NB4 (cell line): ENCODE data around the gene MTAP.

Experiments
- DNase-seq: peaks from one replicate; pipeline ENCODE4 v3.0.0; 2010; ENCODE audit warnings: low read depth
- H3K4me3 ChIP-seq: one replicate; pipeline ENCODE4 v1.5.1; 2011; ENCODE audit warnings: mild to moderate bottlenecking, low read depth, low read length, moderate library complexity
- CTCF ChIP-seq: IDR thresholded peaks from one replicate; pipeline ENCODE4 v1.5.1; 2012; ENCODE audit warnings: low read depth, low read length
- MYC ChIP-seq: IDR thresholded peaks from 2 replicates; pipeline ENCODE4 v1.6.1; 2011; ENCODE audit warnings: low read depth, low read length
- POLR2A ChIP-seq: IDR thresholded peaks from 2 replicates; pipeline ENCODE4 v1.6.1; 2011; ENCODE audit warnings: mild to moderate bottlenecking; ENCODE audit not compliant: insufficient read length; ENCODE audit errors: extremely low read depth
- TF ChIP-seq, protein P1 (sequence below): IDR thresholded peaks from 2 replicates; pipeline ENCODE4 v1.6.1; 2011; ENCODE audit warnings: low read depth, low read length

MTAP gene

DNA sequence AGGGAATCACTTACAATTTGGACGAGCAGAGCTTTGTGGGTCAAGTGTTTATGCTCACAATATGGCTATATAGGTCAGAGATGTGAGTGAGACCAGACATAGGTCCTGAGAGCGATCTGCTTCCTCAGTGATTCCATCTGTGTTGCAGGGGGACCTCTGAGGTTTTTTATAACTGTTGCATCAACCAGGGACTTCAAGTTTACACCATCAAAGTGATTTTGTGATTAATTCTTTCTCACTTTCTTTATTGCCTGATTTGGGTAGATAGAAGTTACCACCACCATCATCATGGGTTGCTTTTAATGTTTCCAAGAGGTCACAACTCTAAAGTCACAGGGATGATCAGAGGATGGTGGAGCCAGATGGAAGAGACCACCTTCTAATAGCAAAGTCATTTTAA is 7.0 kb upstream of the MTAP start:
- TF ChIP-seq, protein P1, sequence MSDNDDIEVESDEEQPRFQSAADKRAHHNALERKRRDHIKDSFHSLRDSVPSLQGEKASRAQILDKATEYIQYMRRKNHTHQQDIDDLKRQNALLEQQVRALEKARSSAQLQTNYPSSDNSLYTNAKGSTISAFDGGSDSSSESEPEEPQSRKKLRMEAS, result no peak
- TF ChIP-seq CTCF (no peak), MYC (no peak), POLR2A (no peak)
- no peak for DNase-seq
- no peak overlapping the region for H3K4me3 ChIP-seq

GRCh38 chr9:21796768-21797167 is 5.7 kb upstream of the MTAP start:
- no peak overlapping the region for H3K4me3 ChIP-seq
- DNase-seq, result no peak
- TF ChIP-seq, protein P1, result no peak
- TF ChIP-seq CTCF (no peak), POLR2A (no peak), MYC (no peak)

GRCh38 chr9:21800931-21801682 is 1.3 kb upstream of the MTAP start:
- H3K4me3 ChIP-seq, result no peak overlapping the region
- DNase-seq, result no peak
- TF ChIP-seq, protein P1, result no peak
- TF ChIP-seq POLR2A, result no peak
- TF ChIP-seq MYC, result no peak
- TF ChIP-seq CTCF, result no peak

DNA sequence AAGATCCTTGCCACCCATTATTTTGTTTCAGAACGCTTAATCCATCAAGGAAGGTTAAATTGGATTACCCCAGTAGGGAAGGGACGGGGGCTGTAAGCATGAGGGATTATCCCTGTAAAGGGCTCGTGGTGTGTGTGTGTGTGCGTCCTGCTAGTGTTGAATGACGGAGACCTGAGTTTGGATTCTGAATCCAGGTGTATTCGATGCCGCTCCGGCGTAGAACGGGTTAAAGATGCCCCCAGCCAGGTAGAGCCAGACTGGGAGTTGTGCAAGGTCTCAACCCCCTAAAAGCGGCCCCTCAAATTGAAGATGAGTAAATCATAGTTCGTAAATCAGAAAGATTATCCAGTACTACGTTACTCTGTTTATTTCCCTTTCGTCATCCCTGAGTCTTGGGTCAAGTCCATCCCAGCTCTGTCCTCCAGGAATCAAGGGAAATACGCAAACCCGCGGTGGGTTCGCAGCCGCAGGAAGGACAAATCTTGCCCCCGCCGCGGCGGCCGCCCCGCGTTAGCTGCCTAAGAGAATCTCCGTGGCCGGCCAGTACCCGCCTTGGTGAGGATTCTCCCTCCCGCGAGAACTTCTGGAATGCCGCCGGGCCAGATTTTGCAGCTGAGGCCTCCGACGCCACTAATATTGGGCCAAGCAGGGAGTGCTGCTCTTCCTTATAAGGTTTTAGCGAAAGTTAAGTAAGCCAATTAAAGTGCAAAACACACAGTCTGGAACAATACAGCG is 586 bp upstream of the MTAP start:
- DNase-seq, result no peak
- TF ChIP-seq, protein P1, result no peak
- TF ChIP-seq MYC (no peak), POLR2A (no peak), CTCF (no peak)
- no peak overlapping the region for H3K4me3 ChIP-seq

- H3K4me3 ChIP-seq, result no peak overlapping the region
- DNase-seq, result no peak
- TF ChIP-seq, protein P1, result no peak
- TF ChIP-seq MYC (no peak), POLR2A (no peak), CTCF (no peak)
These were observed 1.2 kb downstream of the MTAP start for GRCh38 chr9:21803649-21804048.
